ENCODE results near the gene SPRY4. TPM values are rescaled to one million over a fixed set of nuclear protein-coding genes. Genes with fewer than 3 reads are reported as not detected.

Gene SPRY4
- total and polyA plus RNA-seq, 12 donors: 12.1 to 66.1 (median 30.3) TPM

DNA sequence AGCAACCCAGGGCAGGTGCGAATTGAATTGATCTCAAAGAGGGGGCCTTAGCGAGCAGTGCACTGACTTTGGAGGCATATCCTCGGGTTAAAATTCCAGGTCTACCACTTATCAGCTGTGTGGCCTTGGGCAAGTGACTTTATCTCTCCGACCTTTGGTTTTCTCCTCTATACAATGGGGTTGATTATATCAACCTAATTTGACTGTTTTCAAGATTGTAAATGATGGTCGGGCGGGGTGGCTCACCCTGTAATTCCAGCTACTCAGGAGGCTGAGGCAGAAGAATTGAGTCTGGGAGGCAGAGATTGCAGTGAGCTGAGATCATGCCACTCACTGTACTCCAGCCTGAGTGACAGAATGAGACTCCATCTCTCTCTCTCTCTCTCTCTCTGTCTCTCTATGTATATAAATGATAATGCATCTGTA is 18.7 kb downstream of the SPRY4 start:
- no peaks in the 10 kb centered on the region for H3K9me3 ChIP-seq (replicated peaks in 1 of 3)
- WGBS, 4 donors: 53 to 67% (median 61%) methylated on average over 6 of the region's 6 CpGs
- no peak overlapping the region for H3K4me3 ChIP-seq
- no peak for DNase-seq
- H3K27me3 ChIP-seq: no peaks in the 10 kb centered on the region
- no peaks in the 10 kb centered on the region for H3K4me1 ChIP-seq (replicated peaks in 1 of 2)
- intact Hi-C loops (cut with DNase I): no loop called here
- TF ChIP-seq POLR2A (IDR thresholded peaks at IDR 0.05): no peak
- TF ChIP-seq, protein P1, sequence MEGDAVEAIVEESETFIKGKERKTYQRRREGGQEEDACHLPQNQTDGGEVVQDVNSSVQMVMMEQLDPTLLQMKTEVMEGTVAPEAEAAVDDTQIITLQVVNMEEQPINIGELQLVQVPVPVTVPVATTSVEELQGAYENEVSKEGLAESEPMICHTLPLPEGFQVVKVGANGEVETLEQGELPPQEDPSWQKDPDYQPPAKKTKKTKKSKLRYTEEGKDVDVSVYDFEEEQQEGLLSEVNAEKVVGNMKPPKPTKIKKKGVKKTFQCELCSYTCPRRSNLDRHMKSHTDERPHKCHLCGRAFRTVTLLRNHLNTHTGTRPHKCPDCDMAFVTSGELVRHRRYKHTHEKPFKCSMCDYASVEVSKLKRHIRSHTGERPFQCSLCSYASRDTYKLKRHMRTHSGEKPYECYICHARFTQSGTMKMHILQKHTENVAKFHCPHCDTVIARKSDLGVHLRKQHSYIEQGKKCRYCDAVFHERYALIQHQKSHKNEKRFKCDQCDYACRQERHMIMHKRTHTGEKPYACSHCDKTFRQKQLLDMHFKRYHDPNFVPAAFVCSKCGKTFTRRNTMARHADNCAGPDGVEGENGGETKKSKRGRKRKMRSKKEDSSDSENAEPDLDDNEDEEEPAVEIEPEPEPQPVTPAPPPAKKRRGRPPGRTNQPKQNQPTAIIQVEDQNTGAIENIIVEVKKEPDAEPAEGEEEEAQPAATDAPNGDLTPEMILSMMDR (IDR thresholded peaks at IDR 0.05): no peak
- no peak overlapping the region for H3K27ac ChIP-seq
- H3K36me3 ChIP-seq (replicated peaks in 1 of 2): peaks cover 0 to 13% of the 10 kb centered on the region in 2 donors

DNA sequence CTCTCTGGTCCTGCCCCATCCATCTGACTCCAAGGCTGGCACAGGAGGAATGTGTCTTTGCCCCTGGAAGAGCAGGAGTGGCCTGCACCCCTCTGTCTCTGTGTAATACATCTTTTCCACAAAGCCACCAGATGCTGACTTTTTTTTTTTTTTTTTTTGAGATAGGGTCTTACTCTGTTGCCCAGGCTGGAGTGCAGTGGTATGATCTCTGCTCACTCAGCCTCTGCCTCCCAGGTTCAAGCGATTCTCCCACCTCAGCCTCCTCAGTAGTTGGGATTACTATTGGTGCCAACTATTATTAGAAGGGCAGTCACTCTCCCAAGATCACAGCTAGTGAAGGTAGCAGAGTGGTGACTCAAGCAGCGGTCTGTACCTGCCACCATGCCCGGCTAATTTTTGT is 19.6 kb downstream of the SPRY4 start:
- 90 to 100% (median 94%) methylated on average over 1 to 3 of the region's 3 CpGs for WGBS, 4 donors
- intact Hi-C loops (cut with DNase I): no loop called here
- H3K27ac ChIP-seq: no peak overlapping the region
- H3K27me3 ChIP-seq: no peaks in the 10 kb centered on the region
- H3K9me3 ChIP-seq (replicated peaks in 1 of 3): no peaks in the 10 kb centered on the region
- H3K4me1 ChIP-seq (replicated peaks in 1 of 2): no peaks in the 10 kb centered on the region
- H3K36me3 ChIP-seq (replicated peaks in 1 of 2): peaks cover 0 to 6% of the 10 kb centered on the region in 2 donors
- no peak for DNase-seq
- H3K4me3 ChIP-seq: no peak overlapping the region
- TF ChIP-seq, protein P1 (IDR thresholded peaks at IDR 0.05): no peak
- no peak for TF ChIP-seq POLR2A (IDR thresholded peaks at IDR 0.05)

DNA sequence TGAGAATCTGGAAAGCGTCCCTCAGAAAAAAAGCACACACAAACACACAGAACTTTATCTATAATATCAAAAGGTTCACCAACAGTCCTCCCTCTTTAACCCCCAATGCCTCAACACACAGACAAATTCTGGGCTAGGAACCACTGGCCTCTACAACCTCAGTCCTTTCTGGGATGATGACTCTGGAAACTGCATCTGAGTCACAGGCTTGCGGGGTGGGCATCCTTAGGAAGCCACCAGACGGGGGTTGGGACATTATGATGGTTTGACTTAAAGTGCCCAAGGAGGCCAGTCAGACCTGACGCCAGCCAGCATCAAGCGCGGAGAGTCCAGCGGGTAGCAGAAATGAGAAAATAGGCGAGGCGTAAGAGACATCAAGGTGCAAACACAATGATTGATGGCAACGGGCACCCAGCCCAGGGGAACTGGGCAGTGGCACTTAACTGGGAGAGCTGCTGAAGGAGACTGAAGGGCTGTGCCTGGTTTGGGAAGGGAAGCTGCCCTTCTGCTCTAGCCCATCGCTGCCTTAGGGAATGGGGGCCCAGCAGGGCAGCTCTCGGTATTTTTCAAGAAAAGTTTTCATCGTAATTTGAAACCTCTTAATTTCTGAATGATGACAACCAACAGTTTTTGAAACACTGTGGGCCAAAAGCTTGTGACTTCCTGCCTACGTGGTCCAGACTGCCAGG is 20.7 kb downstream of the SPRY4 start:
- DNase-seq: no peak
- no peak overlapping the region for H3K27ac ChIP-seq

DNA sequence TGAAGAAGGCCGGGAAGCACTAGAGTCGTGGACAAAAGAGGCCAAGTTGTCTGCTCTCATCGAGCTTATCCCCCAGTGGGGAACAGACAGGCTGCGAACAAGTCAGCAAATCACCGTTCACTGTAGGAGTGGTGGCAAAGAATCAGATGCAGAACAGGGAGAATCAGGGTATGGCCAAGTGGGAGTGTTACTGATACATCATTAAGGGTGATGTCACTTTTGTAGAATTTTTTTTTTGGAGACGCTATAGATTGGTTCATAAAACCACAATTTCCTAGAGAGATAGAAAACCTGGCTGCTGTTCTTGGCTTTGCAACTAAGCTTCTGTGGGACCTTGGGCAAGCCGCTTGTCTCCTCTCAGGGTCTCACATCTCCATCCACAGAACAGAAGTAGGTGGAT is 21.3 kb downstream of the SPRY4 start:
- TF ChIP-seq POLR2A (IDR thresholded peaks at IDR 0.05): no peak
- TF ChIP-seq, protein P1 (IDR thresholded peaks at IDR 0.05): no peak
- intact Hi-C loops (cut with DNase I): no loop called here
- Histone ChIP-seq H3K4me3 (no peak overlapping the region), H3K27me3 (no peaks in the 10 kb centered on the region), H3K4me1 (replicated peaks in 1 of 2) (no peaks in the 10 kb centered on the region), H3K27ac (no peak overlapping the region), H3K36me3 (replicated peaks in 1 of 2) (no peaks in the 10 kb centered on the region), H3K9me3 (replicated peaks in 1 of 3) (no peaks in the 10 kb centered on the region)
- no peak for DNase-seq
- WGBS, 4 donors: 77 to 85% (median 82%) methylated on average over 7 of the region's 7 CpGs

More for the DNA sequence above, 20.7 kb downstream of the SPRY4 start:
- no peak overlapping the region for H3K4me3 ChIP-seq
- WGBS, 4 donors: 79 to 86% (median 86%) methylated on average over 12 to 14 of the region's 14 CpGs
- no peak for TF ChIP-seq POLR2A (IDR thresholded peaks at IDR 0.05)
- TF ChIP-seq, protein P1 (IDR thresholded peaks at IDR 0.05): no peak
- H3K36me3 ChIP-seq (replicated peaks in 1 of 2): no peaks in the 10 kb centered on the region
- H3K4me1 ChIP-seq (replicated peaks in 1 of 2): no peaks in the 10 kb centered on the region
- H3K27me3 ChIP-seq: no peaks in the 10 kb centered on the region
- no peaks in the 10 kb centered on the region for H3K9me3 ChIP-seq (replicated peaks in 1 of 3)
- intact Hi-C loops (cut with DNase I): no loop called here

Data from adrenal gland (tissue), 12 donors.